ENCODE measurements around the gene ELOA2. TPM values are rescaled to one million over a fixed set of nuclear protein-coding genes. Genes with fewer than 3 reads are reported as not detected.

The ELOA2 gene
- total RNA-seq, 1 experiment from 2014 or later = not detected

Other genes starting within 250 kb of the ELOA2 start
- gene PIAS2, start 118.1 kb downstream of the ELOA2 start, total RNA-seq (2014; rRNA removed; shearing (Covaris generic); ENCODE audit: low replicate concordance) = 51.9 and 122 TPM in 2 replicates
- gene KATNAL2, start 118.0 kb downstream of the ELOA2 start, total RNA-seq (2014; rRNA removed; shearing (Covaris generic); ENCODE audit: low replicate concordance) = 14.5 and 29.5 TPM in 2 replicates
- gene HDHD2, start 114.9 kb upstream of the ELOA2 start, total RNA-seq (2014; rRNA removed; shearing (Covaris generic); ENCODE audit: low replicate concordance) = 39.2 and 42.9 TPM in 2 replicates
- gene IER3IP1, start 140.7 kb upstream of the ELOA2 start, total RNA-seq (2014; rRNA removed; shearing (Covaris generic); ENCODE audit: low replicate concordance) = 32.2 and 32.9 TPM in 2 replicates
- not detected in 2 replicates for gene SKOR2, start 216.0 kb upstream of the ELOA2 start, total RNA-seq (2014; rRNA removed; shearing (Covaris generic); ENCODE audit: low replicate concordance)